ENCODE measurements around the gene CDAN1.

The CDAN1 gene

DNA sequence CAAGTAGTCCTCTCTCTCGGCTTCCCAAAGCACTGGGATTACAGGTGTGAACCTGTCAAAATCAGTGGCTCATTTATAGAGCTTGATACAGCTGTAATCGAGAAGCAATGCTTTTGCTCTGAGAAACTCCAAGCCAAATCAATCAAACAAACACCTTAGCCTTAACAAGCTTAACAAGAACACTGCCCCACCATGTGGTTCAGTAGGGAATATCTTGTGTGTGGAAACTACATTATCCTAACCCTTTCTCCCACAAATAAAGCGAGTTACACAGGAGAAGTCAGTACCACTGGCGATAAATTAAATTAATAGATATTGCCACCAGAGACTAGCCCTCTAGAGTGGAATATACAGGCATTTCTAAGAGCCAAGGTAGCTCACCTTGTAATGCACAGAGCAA is 13.9 kb downstream of the CDAN1 start:
- TF ChIP-seq, protein P1, sequence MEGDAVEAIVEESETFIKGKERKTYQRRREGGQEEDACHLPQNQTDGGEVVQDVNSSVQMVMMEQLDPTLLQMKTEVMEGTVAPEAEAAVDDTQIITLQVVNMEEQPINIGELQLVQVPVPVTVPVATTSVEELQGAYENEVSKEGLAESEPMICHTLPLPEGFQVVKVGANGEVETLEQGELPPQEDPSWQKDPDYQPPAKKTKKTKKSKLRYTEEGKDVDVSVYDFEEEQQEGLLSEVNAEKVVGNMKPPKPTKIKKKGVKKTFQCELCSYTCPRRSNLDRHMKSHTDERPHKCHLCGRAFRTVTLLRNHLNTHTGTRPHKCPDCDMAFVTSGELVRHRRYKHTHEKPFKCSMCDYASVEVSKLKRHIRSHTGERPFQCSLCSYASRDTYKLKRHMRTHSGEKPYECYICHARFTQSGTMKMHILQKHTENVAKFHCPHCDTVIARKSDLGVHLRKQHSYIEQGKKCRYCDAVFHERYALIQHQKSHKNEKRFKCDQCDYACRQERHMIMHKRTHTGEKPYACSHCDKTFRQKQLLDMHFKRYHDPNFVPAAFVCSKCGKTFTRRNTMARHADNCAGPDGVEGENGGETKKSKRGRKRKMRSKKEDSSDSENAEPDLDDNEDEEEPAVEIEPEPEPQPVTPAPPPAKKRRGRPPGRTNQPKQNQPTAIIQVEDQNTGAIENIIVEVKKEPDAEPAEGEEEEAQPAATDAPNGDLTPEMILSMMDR (IDR thresholded peaks at IDR 0.05; ENCODE audit: insufficient read depth, low read length, poor library complexity, severe bottlenecking), result no peak
- no peaks in the 10 kb centered on the region for H3K27me3 ChIP-seq (replicated peaks; ENCODE audit: control insufficient read depth, insufficient read depth, low read length)
- peaks cover 39% of the 10 kb centered on the region for H3K36me3 ChIP-seq (ENCODE audit: control insufficient read depth, insufficient read depth, low read length)
- no peak for DNase-seq (ENCODE audit: extremely low read depth, insufficient read length)
- H3K4me3 ChIP-seq (replicated peaks; ENCODE audit: low read depth, low read length), result no peak overlapping the region

DNA sequence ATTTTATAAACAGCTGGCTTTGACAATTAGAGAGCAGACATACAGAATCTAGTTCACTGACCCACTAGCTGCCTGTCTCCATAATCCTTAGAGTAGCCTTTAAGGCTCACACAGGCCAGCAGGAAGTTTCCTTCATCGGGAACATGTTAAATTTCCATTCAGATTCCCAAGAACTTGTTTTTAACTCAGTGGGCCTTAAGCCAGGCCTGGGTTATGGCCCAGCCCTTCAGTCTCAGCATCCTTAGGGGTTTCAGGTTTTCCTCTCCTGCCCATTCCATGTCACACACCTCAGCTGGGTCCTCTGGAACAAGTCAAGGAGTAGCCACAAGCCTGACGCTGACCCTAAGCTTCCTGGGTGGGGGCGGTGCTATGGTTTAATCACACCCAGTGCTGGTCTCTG is 15.0 kb downstream of the CDAN1 start:
- Histone ChIP-seq H3K36me3 (ENCODE audit: control insufficient read depth, insufficient read depth, low read length) (peaks cover 35% of the 10 kb centered on the region), H3K4me3 (replicated peaks; ENCODE audit: low read depth, low read length) (no peak overlapping the region), H3K27me3 (replicated peaks; ENCODE audit: control insufficient read depth, insufficient read depth, low read length) (no peaks in the 10 kb centered on the region)
- TF ChIP-seq, protein P1 (IDR thresholded peaks at IDR 0.05; ENCODE audit: insufficient read depth, low read length, poor library complexity, severe bottlenecking), result no peak
- no peak for DNase-seq (ENCODE audit: extremely low read depth, insufficient read length)

DNA sequence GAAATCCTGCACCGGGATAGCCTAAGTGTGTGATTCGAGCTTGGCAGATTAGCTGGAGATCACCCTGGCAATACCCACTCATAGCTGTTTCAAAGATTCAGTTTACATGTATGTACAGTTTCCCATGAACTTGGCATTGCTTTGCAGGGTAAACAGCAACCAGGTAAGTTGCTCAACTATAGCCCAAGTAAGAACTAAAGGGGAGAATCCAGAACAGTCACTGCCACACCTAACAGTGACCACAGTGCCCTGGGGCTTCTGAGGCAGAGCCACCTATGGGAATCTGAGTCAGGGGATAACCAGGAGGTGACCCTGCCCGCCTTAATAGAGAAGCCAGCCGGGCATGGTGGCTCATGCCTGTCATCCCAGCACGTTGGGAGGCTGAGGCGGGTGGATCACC is 15.9 kb downstream of the CDAN1 start:
- TF ChIP-seq, protein P1 (IDR thresholded peaks at IDR 0.05; ENCODE audit: insufficient read depth, low read length, poor library complexity, severe bottlenecking), result no peak
- H3K4me3 ChIP-seq (replicated peaks; ENCODE audit: low read depth, low read length), result no peak overlapping the region
- peaks cover 28% of the 10 kb centered on the region for H3K36me3 ChIP-seq (ENCODE audit: control insufficient read depth, insufficient read depth, low read length)
- no peaks in the 10 kb centered on the region for H3K27me3 ChIP-seq (replicated peaks; ENCODE audit: control insufficient read depth, insufficient read depth, low read length)
- no peak for DNase-seq (ENCODE audit: extremely low read depth, insufficient read length)

DNA sequence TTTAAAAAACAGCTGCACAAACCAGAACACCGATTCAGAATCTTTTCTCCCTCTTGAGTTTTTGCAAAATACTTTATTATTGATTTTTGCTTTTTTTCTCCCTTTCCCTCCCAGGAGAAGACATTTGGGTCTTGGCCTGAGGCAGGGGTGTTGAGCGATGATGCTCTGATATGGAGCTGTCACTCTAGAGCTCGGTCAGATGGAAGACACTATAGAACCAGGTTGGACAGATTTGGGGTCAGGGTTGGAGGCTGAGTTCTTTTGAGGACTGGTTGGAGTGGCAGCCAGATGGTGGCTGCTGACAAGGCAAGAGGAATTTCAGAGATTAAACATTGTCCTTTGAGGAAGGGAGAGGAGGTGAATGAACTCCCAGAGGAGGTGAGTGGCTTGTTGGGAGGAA is 16.9 kb downstream of the CDAN1 start:
- TF ChIP-seq, protein P1 (IDR thresholded peaks at IDR 0.05; ENCODE audit: insufficient read depth, low read length, poor library complexity, severe bottlenecking), result no peak
- peaks cover 24% of the 10 kb centered on the region for H3K36me3 ChIP-seq (ENCODE audit: control insufficient read depth, insufficient read depth, low read length)

DNA sequence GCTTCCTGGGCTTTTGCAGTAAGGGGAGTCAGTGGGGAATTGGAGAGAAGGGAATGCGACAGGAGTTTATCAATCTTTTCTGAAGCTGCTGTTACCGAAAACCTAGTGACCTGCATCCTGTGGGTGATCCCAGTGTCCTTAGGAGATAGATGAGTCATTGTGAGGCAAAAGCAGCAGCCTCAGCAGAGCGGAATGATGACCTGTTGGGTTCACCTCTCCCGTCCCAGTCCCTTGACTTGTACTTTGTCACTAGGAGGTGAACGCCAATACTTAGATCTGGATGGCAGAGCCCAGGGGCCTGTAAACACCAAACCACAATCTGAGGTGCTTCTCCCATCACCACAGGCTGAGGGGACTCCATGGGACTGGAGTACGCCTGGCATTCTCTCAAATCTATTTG is 17.9 kb downstream of the CDAN1 start:
- TF ChIP-seq, protein P1 (IDR thresholded peaks at IDR 0.05; ENCODE audit: insufficient read depth, low read length, poor library complexity, severe bottlenecking), result no peak
- H3K4me3 ChIP-seq (replicated peaks; ENCODE audit: low read depth, low read length), result no peak overlapping the region
- H3K27me3 ChIP-seq (replicated peaks; ENCODE audit: control insufficient read depth, insufficient read depth, low read length), result no peaks in the 10 kb centered on the region
- no peak for DNase-seq (ENCODE audit: extremely low read depth, insufficient read length)
- H3K36me3 ChIP-seq (ENCODE audit: control insufficient read depth, insufficient read depth, low read length), result peaks cover 16% of the 10 kb centered on the region

More for the DNA sequence above, 16.9 kb downstream of the CDAN1 start:
- Histone ChIP-seq H3K27me3 (replicated peaks; ENCODE audit: control insufficient read depth, insufficient read depth, low read length) (no peaks in the 10 kb centered on the region), H3K4me3 (replicated peaks; ENCODE audit: low read depth, low read length) (no peak overlapping the region)
- DNase-seq (ENCODE audit: extremely low read depth, insufficient read length), result no peak

DNA sequence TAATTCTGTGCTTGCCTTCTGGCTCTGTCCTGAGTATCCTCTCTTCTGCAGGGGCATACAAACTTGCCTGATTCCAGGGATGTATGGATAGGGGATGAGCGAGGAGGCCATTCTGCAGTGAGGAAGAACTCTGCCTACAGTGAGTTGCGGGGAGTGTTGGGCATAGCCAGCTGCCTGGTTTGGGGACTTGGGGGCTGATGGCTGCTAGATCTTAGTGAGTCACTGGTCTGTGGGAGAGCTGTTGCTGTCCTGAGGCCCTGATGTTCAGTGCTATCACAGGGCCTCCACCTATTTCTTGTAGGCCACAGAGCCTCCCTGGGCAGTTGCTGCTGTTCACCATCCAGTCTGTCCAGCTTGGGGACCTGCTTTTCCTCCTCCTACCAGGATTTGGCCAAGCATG is 20.3 kb downstream of the CDAN1 start:
- DNase-seq (ENCODE audit: extremely low read depth, insufficient read length), result no peak

More for the DNA sequence above, 20.3 kb downstream of the CDAN1 start:
- no peaks in the 10 kb centered on the region for H3K27me3 ChIP-seq (replicated peaks; ENCODE audit: control insufficient read depth, insufficient read depth, low read length)
- peaks cover 6% of the 10 kb centered on the region for H3K36me3 ChIP-seq (ENCODE audit: control insufficient read depth, insufficient read depth, low read length)
- no peak overlapping the region for H3K4me3 ChIP-seq (replicated peaks; ENCODE audit: low read depth, low read length)
- TF ChIP-seq, protein P1 (IDR thresholded peaks at IDR 0.05; ENCODE audit: insufficient read depth, low read length, poor library complexity, severe bottlenecking), result no peak

All from GM06990 (cell line).